Keratinocyte (primary cell): ENCODE measurements around the gene LYVE1. TPM values are rescaled to one million over a fixed set of nuclear protein-coding genes. Genes with fewer than 3 reads are reported as not detected.

Experiments
- DNase-seq: peaks from one replicate; pipeline ENCODE4 v3.0.0-alpha.2; 2011; ENCODE audit warnings: low read depth, missing footprints, low spot score
- FAIRE-seq: peaks from 2 replicates; lab custom pipeline; 2011; peaks lifted over from hg19 to GRCh38; lab: Jason Lieb, UNC
- H2AFZ ChIP-seq: 2 replicates; pipeline ENCODE4 v1.6.0; 2012; ENCODE audit warnings: low read length, control low read depth, inconsistent platforms; ENCODE audit not compliant: control insufficient read depth
- H3K27ac ChIP-seq: 2 replicates; pipeline ENCODE4 v1.5.1; 2011; ENCODE audit warnings: low read length; ENCODE audit not compliant: control insufficient read depth, insufficient read depth
- H3K27me3 ChIP-seq: 3 replicates; pipeline ENCODE4 v1.6.0; 2011; ENCODE audit warnings: low read length; ENCODE audit not compliant: control insufficient read depth, insufficient read depth; ENCODE audit errors: extremely low read depth
- H3K36me3 ChIP-seq, 2 experiments: 2 replicates in 1 of 2; 3 replicates in 1 of 2; pipeline ENCODE4 v1.5.1; 2011; ENCODE audit warnings: low read length in 2 of 2, mild to moderate bottlenecking in 1 of 2; ENCODE audit not compliant: control insufficient read depth in 2 of 2, insufficient read depth in 2 of 2; ENCODE audit errors: extremely low read depth in 1 of 2
- H3K4me1 ChIP-seq: 3 replicates; pipeline ENCODE4 v1.5.1; 2011; ENCODE audit warnings: low read length; ENCODE audit not compliant: control insufficient read depth, insufficient read depth; ENCODE audit errors: extremely low read depth
- H3K4me2 ChIP-seq: 3 replicates; pipeline ENCODE4 v1.6.0; 2011; ENCODE audit warnings: low read depth, low read length; ENCODE audit not compliant: control insufficient read depth, insufficient read depth; ENCODE audit errors: extremely low read depth
- H3K4me3 ChIP-seq, 3 experiments: fragments of 200-600 bp in 1 of 3; sonication (generic) in 1 of 3; 2 replicates in 2 of 3; 3 replicates in 1 of 3; pipeline ENCODE4 v1.5.1; 2011 to 2016; ENCODE audit warnings: low read length in 3 of 3, mild to moderate bottlenecking in 3 of 3, control low read depth in 2 of 3, inconsistent platforms in 1 of 3, low read depth in 1 of 3, mixed read lengths in 1 of 3, mixed run types in 1 of 3, moderate library complexity in 1 of 3; ENCODE audit not compliant: control insufficient read depth in 2 of 3, insufficient read depth in 2 of 3; ENCODE audit errors: extremely low read depth in 1 of 3
- H3K79me2 ChIP-seq: 2 replicates; pipeline ENCODE4 v1.6.0; 2012; ENCODE audit warnings: low read length; ENCODE audit not compliant: control insufficient read depth, insufficient read depth
- H3K9ac ChIP-seq: 3 replicates; pipeline ENCODE4 v1.6.0; 2011; ENCODE audit warnings: low read length; ENCODE audit not compliant: control insufficient read depth, insufficient read depth; ENCODE audit errors: extremely low read depth
- H3K9me1 ChIP-seq: 3 replicates; pipeline ENCODE4 v1.6.0; 2011; ENCODE audit warnings: low read length; ENCODE audit not compliant: control insufficient read depth, insufficient read depth; ENCODE audit errors: extremely low read depth
- H3K9me3 ChIP-seq: 2 replicates; pipeline ENCODE4 v1.5.1; 2012; ENCODE audit warnings: low read depth, low read length; ENCODE audit not compliant: control insufficient read depth
- H4K20me1 ChIP-seq: 3 replicates; pipeline ENCODE4 v1.6.0; 2011; ENCODE audit warnings: low read length; ENCODE audit not compliant: control insufficient read depth, insufficient read depth; ENCODE audit errors: extremely low read depth
- EZH2 ChIP-seq: IDR thresholded peaks from one replicate; pipeline ENCODE4 v1.6.1; 2012; ENCODE audit warnings: inconsistent platforms, mild to moderate bottlenecking, low read length, moderate library complexity
- dilution Hi-C: fragments of 300-500 bp; cut with MboI; formaldehyde crosslinking; loops from one replicate; pipeline ENCODE4 v1.7.0; 2020; ENCODE audit warnings: low sequenced_read_pairs; ENCODE audit not compliant: extremely low pct_ligation_motif_present
- polyA plus RNA-seq, 5 experiments: library from polyadenylated mRNA; depleted of rRNA in 3 of 5; stranded (reverse) in 3 of 5; stranded (forward) in 1 of 5; unstranded in 1 of 5; fragments of >200 nt; gene quantifications; 1 replicate in 1 of 5; 2 replicates in 3 of 5; 3 replicates in 1 of 5; pipeline versions ENCODE4 v1.2.1 to v1.2.3, GENCODE V29; 2011 to 2012; ENCODE audit warnings: missing spikeins in 2 of 5, low read depth in 1 of 5, low replicate concordance in 1 of 5
- TF ChIP-seq, protein P1 (sequence below), 3 experiments: IDR thresholded peaks in 1 of 3; conservative IDR thresholded peaks in 1 of 3; optimal IDR thresholded peaks in 1 of 3; 2 replicates in 2 of 3; 3 replicates in 1 of 3; pipeline versions ENCODE3 to v1.5.1; 2011; ENCODE audit warnings: low read length in 3 of 3, mild to moderate bottlenecking in 3 of 3, moderate library complexity in 2 of 3, control low read depth in 1 of 3, inconsistent platforms in 1 of 3; ENCODE audit not compliant: insufficient read depth in 2 of 3; ENCODE audit errors: extremely low read depth in 1 of 3

Gene LYVE1
- polyA plus RNA-seq, 1 donor (not counting 4 experiments of a cell fraction or from before 2014, with no cell fraction given), result not detected

DNA sequence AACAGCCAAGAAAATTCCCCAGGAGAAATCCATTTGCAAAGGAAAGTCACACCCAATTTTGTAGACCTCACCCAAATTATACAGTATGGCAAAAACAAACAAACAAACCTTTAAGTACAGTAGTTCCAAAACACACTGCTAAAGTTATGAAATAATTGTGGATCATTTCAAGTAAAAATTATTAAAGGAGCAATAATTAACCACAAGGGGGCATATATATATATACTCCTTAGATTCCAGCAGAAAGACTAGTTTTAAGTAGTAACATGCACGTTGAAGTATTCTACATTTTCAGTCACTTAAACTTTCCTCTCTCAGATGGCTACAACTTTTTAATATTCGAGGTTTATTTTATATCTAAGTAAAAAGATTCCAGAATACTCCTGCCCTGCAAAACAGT is 54.3 kb downstream of the LYVE1 start:
- no peak overlapping the region for H2AFZ ChIP-seq
- dilution Hi-C loops, result loop anchor here (25.0 kb wide), 1 partner anchor 223 kb away; no protein-coding TSS in a partner anchor
- no peaks in the 10 kb centered on the region for H3K27me3 ChIP-seq
- FAIRE-seq (no peak), DNase-seq (no peak)
- peak overlapping the region; percentile 10 for H3K27ac ChIP-seq
- H3K9me1 ChIP-seq, result no peaks in the 10 kb centered on the region
- H3K36me3 ChIP-seq, result peaks cover 6% of the 10 kb centered on the region in 2 experiments
- H3K4me2 ChIP-seq, result no peak overlapping the region
- peaks cover 20% of the 10 kb centered on the region for H3K4me1 ChIP-seq
- H3K9me3 ChIP-seq, result no peaks in the 10 kb centered on the region
- H3K4me3 ChIP-seq, result no peak overlapping the region
- no peaks in the 10 kb centered on the region for H4K20me1 ChIP-seq
- peaks cover 2% of the 10 kb centered on the region for H3K79me2 ChIP-seq
- no peak for TF ChIP-seq EZH2
- TF ChIP-seq, protein P1, sequence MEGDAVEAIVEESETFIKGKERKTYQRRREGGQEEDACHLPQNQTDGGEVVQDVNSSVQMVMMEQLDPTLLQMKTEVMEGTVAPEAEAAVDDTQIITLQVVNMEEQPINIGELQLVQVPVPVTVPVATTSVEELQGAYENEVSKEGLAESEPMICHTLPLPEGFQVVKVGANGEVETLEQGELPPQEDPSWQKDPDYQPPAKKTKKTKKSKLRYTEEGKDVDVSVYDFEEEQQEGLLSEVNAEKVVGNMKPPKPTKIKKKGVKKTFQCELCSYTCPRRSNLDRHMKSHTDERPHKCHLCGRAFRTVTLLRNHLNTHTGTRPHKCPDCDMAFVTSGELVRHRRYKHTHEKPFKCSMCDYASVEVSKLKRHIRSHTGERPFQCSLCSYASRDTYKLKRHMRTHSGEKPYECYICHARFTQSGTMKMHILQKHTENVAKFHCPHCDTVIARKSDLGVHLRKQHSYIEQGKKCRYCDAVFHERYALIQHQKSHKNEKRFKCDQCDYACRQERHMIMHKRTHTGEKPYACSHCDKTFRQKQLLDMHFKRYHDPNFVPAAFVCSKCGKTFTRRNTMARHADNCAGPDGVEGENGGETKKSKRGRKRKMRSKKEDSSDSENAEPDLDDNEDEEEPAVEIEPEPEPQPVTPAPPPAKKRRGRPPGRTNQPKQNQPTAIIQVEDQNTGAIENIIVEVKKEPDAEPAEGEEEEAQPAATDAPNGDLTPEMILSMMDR (optimal IDR thresholded peaks at IDR 0.05 in 1 of 3, IDR thresholded peaks at IDR 0.05 in 1 of 3, conservative IDR thresholded peaks at IDR 0.05 in 1 of 3; ENCODE audit: extremely low read depth in 1 of 3, insufficient read depth in 2 of 3, low read length in 3 of 3), result no peak
- no peak overlapping the region for H3K9ac ChIP-seq

DNA sequence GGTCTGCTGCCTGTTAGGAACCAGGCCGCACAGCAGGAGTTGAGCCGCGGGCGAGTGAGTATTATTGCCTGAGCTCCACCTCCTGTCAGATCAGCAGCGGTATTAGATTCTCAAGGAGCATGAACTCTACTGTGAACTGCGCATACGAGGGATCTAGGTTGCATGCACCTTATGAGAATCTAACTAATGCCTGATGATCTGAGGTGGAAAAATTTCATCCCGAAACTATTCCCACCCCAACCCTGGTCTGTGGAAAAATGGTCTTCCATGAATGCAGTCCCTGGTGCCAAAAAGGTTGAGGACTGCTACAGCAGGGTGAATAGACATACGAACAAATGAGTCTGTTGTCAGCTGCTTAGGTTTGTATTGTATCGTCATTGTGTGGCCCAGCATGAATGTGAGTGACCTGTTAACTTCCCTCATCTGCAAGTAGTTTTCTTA is 57.3 kb downstream of the LYVE1 start:
- no peak overlapping the region for H2AFZ ChIP-seq
- no peaks in the 10 kb centered on the region for H3K27me3 ChIP-seq
- no peaks in the 10 kb centered on the region for H3K9me1 ChIP-seq
- TF ChIP-seq, protein P1 (optimal IDR thresholded peaks at IDR 0.05 in 1 of 3, IDR thresholded peaks at IDR 0.05 in 1 of 3, conservative IDR thresholded peaks at IDR 0.05 in 1 of 3; ENCODE audit: extremely low read depth in 1 of 3, insufficient read depth in 2 of 3, low read length in 3 of 3), result peak in 1 of 3 experiments; percentile 24
- TF ChIP-seq EZH2, result no peak
- H3K4me3 ChIP-seq, result no peak overlapping the region
- no peak overlapping the region for H3K9ac ChIP-seq
- peaks cover under 1% of the 10 kb centered on the region for H3K79me2 ChIP-seq
- FAIRE-seq (no peak), DNase-seq (no peak)
- peaks cover 8% of the 10 kb centered on the region for H3K4me1 ChIP-seq
- peak overlapping the region; percentile 33 for H3K4me2 ChIP-seq
- no peaks in the 10 kb centered on the region for H4K20me1 ChIP-seq
- dilution Hi-C loops, result loop anchor here (25.0 kb wide), 1 partner anchor 226 kb away; no protein-coding TSS in a partner anchor
- H3K9me3 ChIP-seq, result no peaks in the 10 kb centered on the region
- H3K27ac ChIP-seq, result no peak overlapping the region
- peaks cover 3 to 6% of the 10 kb centered on the region in 2 experiments for H3K36me3 ChIP-seq

Other genes starting within 250 kb of the LYVE1 start
- gene AMPD3, start 113.4 kb downstream of the LYVE1 start, polyA plus RNA-seq, result 11.1 to 12.5 TPM (median 11.2 TPM) in 3 replicates
- 27.8 to 59.1 TPM (median 45.2 TPM) in 3 replicates for gene RNF141, start 27.5 kb downstream of the LYVE1 start, polyA plus RNA-seq
- 0.37 to 0.71 TPM (median 0.51 TPM) in 3 replicates for gene IRAG1, start 125.1 kb upstream of the LYVE1 start, polyA plus RNA-seq
- 12.2 to 21.8 TPM (median 15.5 TPM) in 3 replicates for gene CTR9, start 182.6 kb upstream of the LYVE1 start, polyA plus RNA-seq
- gene EIF4G2, start 240.3 kb upstream of the LYVE1 start, polyA plus RNA-seq, result 502 to 643 TPM (median 628 TPM) in 3 replicates